HEK293 (cell line): Measurements from ENCODE around the gene VRK2.

Experiments
- CTCF ChIA-PET: fragments of 350-600 bp; formaldehyde crosslinking; extraction: SDS; loops from one replicate; lab custom pipeline; 2021; ENCODE audit warnings: antibody characterized with exemption; lab: Yijun Ruan, JAX
- POLR2A ChIA-PET: fragments of 300-600 bp; formaldehyde crosslinking; extraction: SDS; loops from one replicate; lab custom pipeline; 2020; ENCODE audit warnings: antibody characterized with exemption, inconsistent platforms; lab: Yijun Ruan, JAX
- H3K27ac ChIP-seq: fragments of 200-500 bp; sonication (Bioruptor generic); 2 replicates; pipeline ENCODE4 v1.5.1; 2014; ENCODE audit warnings: low read depth, low read length, control low read depth, inconsistent platforms; ENCODE audit errors: extremely low read depth
- H3K36me3 ChIP-seq, 2 experiments: fragments of 200-500 bp in 1 of 2; sonication (Bioruptor generic) in 1 of 2; 1 replicate in 1 of 2; 2 replicates in 1 of 2; pipeline ENCODE4 v1.5.1; 2014 to 2017; ENCODE audit warnings: inconsistent platforms in 2 of 2, low read length in 2 of 2; ENCODE audit not compliant: control insufficient read depth in 2 of 2, insufficient read depth in 1 of 2
- H3K4me1 ChIP-seq: fragments of 200-500 bp; sonication (Bioruptor generic); 2 replicates; pipeline ENCODE4 v1.5.1; 2014; ENCODE audit warnings: mild to moderate bottlenecking, low read length, inconsistent platforms; ENCODE audit not compliant: control insufficient read depth, insufficient read depth
- H3K4me3 ChIP-seq: 2 replicates; pipeline ENCODE4 v1.5.1; 2011; ENCODE audit warnings: low read depth, mild to moderate bottlenecking, control low read depth, low read length, moderate library complexity
- H3K9me3 ChIP-seq: fragments of 200-500 bp; sonication (Bioruptor generic); 2 replicates; pipeline ENCODE4 v1.5.1; 2014; ENCODE audit warnings: low read depth, low read length, inconsistent platforms; ENCODE audit not compliant: control insufficient read depth, insufficient read depth
- BCL6B ChIP-seq: fragments of 450-650 bp; formaldehyde crosslinking; IDR thresholded peaks from 2 replicates; pipeline ENCODE4 v1.5.1; 2017; ENCODE audit warnings: missing biosample characterization, missing genetic modification characterization
- FEZF1 ChIP-seq: fragments of 450-650 bp; formaldehyde crosslinking; IDR thresholded peaks from 2 replicates; pipeline ENCODE4 v1.5.1; 2016; ENCODE audit warnings: missing biosample characterization, missing genetic modification characterization
- GLIS1 ChIP-seq: fragments of 450-650 bp; formaldehyde crosslinking; IDR thresholded peaks from 2 replicates; pipeline ENCODE4 v1.5.1; 2016; ENCODE audit warnings: missing biosample characterization, missing genetic modification characterization
- HIC1 ChIP-seq: fragments of 450-650 bp; formaldehyde crosslinking; IDR thresholded peaks from 2 replicates; pipeline ENCODE4 v1.5.1; 2016; ENCODE audit warnings: missing biosample characterization, missing genetic modification characterization
- KLF17 ChIP-seq: fragments of 450-650 bp; formaldehyde crosslinking; IDR thresholded peaks from 2 replicates; pipeline ENCODE4 v1.5.1; 2016; ENCODE audit warnings: missing biosample characterization, missing genetic modification characterization
- KLF9 ChIP-seq: fragments of 450-650 bp; formaldehyde crosslinking; IDR thresholded peaks from 2 replicates; pipeline ENCODE4 v1.5.1; 2016; ENCODE audit warnings: missing biosample characterization, missing genetic modification characterization, low read depth
- SCRT2 ChIP-seq: fragments of 450-650 bp; formaldehyde crosslinking; IDR thresholded peaks from 2 replicates; pipeline ENCODE4 v1.5.1; 2016; ENCODE audit warnings: missing biosample characterization, missing genetic modification characterization
- ZBTB17 ChIP-seq: fragments of 450-650 bp; formaldehyde crosslinking; IDR thresholded peaks from 2 replicates; pipeline ENCODE4 v1.5.1; 2016; ENCODE audit warnings: missing biosample characterization, missing genetic modification characterization
- ZBTB20 ChIP-seq: fragments of 450-650 bp; formaldehyde crosslinking; IDR thresholded peaks from 2 replicates; pipeline ENCODE4 v1.5.1; 2016; ENCODE audit warnings: missing biosample characterization, missing genetic modification characterization
- ZBTB21 ChIP-seq: fragments of 450-650 bp; formaldehyde crosslinking; IDR thresholded peaks from 2 replicates; pipeline ENCODE4 v1.5.1; 2017; ENCODE audit warnings: missing biosample characterization, missing genetic modification characterization
- ZBTB48 ChIP-seq: fragments of 450-650 bp; formaldehyde crosslinking; IDR thresholded peaks from 2 replicates; pipeline ENCODE4 v1.5.1; 2016; ENCODE audit warnings: missing biosample characterization, missing genetic modification characterization
- ZBTB6 ChIP-seq: fragments of 450-650 bp; formaldehyde crosslinking; IDR thresholded peaks from 2 replicates; pipeline ENCODE4 v1.5.1; 2017; ENCODE audit warnings: missing biosample characterization, missing genetic modification characterization
- ZBTB7A ChIP-seq: fragments of 450-650 bp; formaldehyde crosslinking; IDR thresholded peaks from 2 replicates; pipeline ENCODE4 v1.5.1; 2016; ENCODE audit warnings: low read depth, missing biosample characterization, missing genetic modification characterization
- ZNF114 ChIP-seq: fragments of 450-650 bp; formaldehyde crosslinking; IDR thresholded peaks from 2 replicates; pipeline ENCODE4 v1.5.0; 2017; ENCODE audit warnings: missing biosample characterization, missing genetic modification characterization
- ZNF132 ChIP-seq: fragments of 450-650 bp; formaldehyde crosslinking; IDR thresholded peaks from 2 replicates; pipeline ENCODE4 v1.5.1; 2017; ENCODE audit warnings: missing biosample characterization, missing genetic modification characterization, borderline replicate concordance
- ZNF169 ChIP-seq: fragments of 450-650 bp; formaldehyde crosslinking; IDR thresholded peaks from 2 replicates; pipeline ENCODE4 v1.5.1; 2016; ENCODE audit warnings: missing biosample characterization, missing genetic modification characterization
- ZNF184 ChIP-seq: fragments of 450-650 bp; IDR thresholded peaks from 2 replicates; pipeline ENCODE4 v1.5.1; 2018; ENCODE audit warnings: missing biosample characterization, mild to moderate bottlenecking, missing genetic modification characterization
- ZNF221 ChIP-seq: fragments of 450-650 bp; formaldehyde crosslinking; IDR thresholded peaks from 2 replicates; pipeline ENCODE4 v1.5.1; 2017; ENCODE audit warnings: missing biosample characterization, missing genetic modification characterization, borderline replicate concordance
- ZNF248 ChIP-seq: fragments of 450-650 bp; formaldehyde crosslinking; IDR thresholded peaks from 2 replicates; pipeline ENCODE4 v1.5.1; 2017; ENCODE audit warnings: missing biosample characterization, missing genetic modification characterization
- ZNF280C ChIP-seq: fragments of 450-650 bp; formaldehyde crosslinking; IDR thresholded peaks from 2 replicates; pipeline ENCODE4 v1.5.1; 2016; ENCODE audit warnings: missing biosample characterization, missing genetic modification characterization
- ZNF335 ChIP-seq: fragments of 450-650 bp; formaldehyde crosslinking; conservative IDR thresholded peaks from 2 replicates; pipeline ENCODE4 v1.5.1; 2016; ENCODE audit warnings: missing biosample characterization, missing genetic modification characterization
- ZNF350 ChIP-seq: fragments of 450-650 bp; formaldehyde crosslinking; IDR thresholded peaks from 2 replicates; pipeline ENCODE4 v1.5.0; 2017; ENCODE audit warnings: missing biosample characterization, mild to moderate bottlenecking, missing genetic modification characterization
- ZNF423 ChIP-seq: fragments of 450-650 bp; formaldehyde crosslinking; IDR thresholded peaks from 2 replicates; pipeline ENCODE4 v1.5.1; 2016; ENCODE audit warnings: missing biosample characterization, missing genetic modification characterization
- ZNF433 ChIP-seq: fragments of 450-650 bp; formaldehyde crosslinking; IDR thresholded peaks from 2 replicates; pipeline ENCODE4 v1.5.1; 2016; ENCODE audit warnings: missing biosample characterization, missing genetic modification characterization, low read depth
- ZNF473 ChIP-seq: fragments of 450-650 bp; formaldehyde crosslinking; IDR thresholded peaks from 2 replicates; pipeline ENCODE4 v1.5.1; 2017; ENCODE audit warnings: missing biosample characterization, missing genetic modification characterization
- ZNF549 ChIP-seq: fragments of 450-650 bp; IDR thresholded peaks from 2 replicates; pipeline ENCODE4 v1.5.1; 2018; ENCODE audit warnings: missing biosample characterization, missing genetic modification characterization, mild to moderate bottlenecking, inconsistent platforms, moderate library complexity
- ZNF561 ChIP-seq: fragments of 450-650 bp; IDR thresholded peaks from 2 replicates; pipeline ENCODE4 v1.5.1; 2018; ENCODE audit warnings: missing biosample characterization, missing genetic modification characterization, borderline replicate concordance
- ZSCAN16 ChIP-seq: fragments of 450-650 bp; formaldehyde crosslinking; IDR thresholded peaks from 2 replicates; pipeline ENCODE4 v1.5.1; 2016; ENCODE audit warnings: missing biosample characterization, missing genetic modification characterization

VRK2 gene

GRCh38 chr2:58019229-58019628 lies 27.4 kb upstream of the VRK2 start:
- no peak overlapping the region for H3K4me3 ChIP-seq
- no peaks in the 10 kb centered on the region for H3K36me3 ChIP-seq
- no peaks in the 10 kb centered on the region for H3K9me3 ChIP-seq
- no peaks in the 10 kb centered on the region for H3K4me1 ChIP-seq
- TF ChIP-seq BCL6B: no peak
- TF ChIP-seq ZSCAN16 (tag by site-specific recombination): no peak
- TF ChIP-seq HIC1 (tag by site-specific recombination): no peak
- no peak for TF ChIP-seq KLF17 (tag by site-specific recombination)
- no peak for TF ChIP-seq GLIS1 (tag by site-specific recombination)
- TF ChIP-seq ZNF433: no peak
- TF ChIP-seq ZNF221 (tag by site-specific recombination): no peak
- TF ChIP-seq ZNF169 (tag by site-specific recombination): no peak
- no peak for TF ChIP-seq ZNF114 (tag by site-specific recombination)
- TF ChIP-seq ZBTB17 (tag by site-specific recombination): no peak
- no peak for TF ChIP-seq ZNF132 (tag by site-specific recombination)
- TF ChIP-seq, all 188 proteins: peak for 0
- H3K27ac ChIP-seq: no peak overlapping the region
- ChIA-PET CTCF (no interaction called here), POLR2A (no interaction called here)

- Histone ChIP-seq H3K4me3 (no peak overlapping the region), H3K9me3 (no peaks in the 10 kb centered on the region), H3K27ac (no peak overlapping the region), H3K36me3 (no peaks in the 10 kb centered on the region), H3K4me1 (no peaks in the 10 kb centered on the region)
- no peak for TF ChIP-seq FEZF1 (tag by site-specific recombination)
- no peak for TF ChIP-seq SCRT2 (tag by site-specific recombination)
- TF ChIP-seq ZNF423 (tag by site-specific recombination): no peak
- TF ChIP-seq ZNF248 (tag by site-specific recombination): no peak
- TF ChIP-seq ZNF184 (tag by site-specific recombination): no peak
- no peak for TF ChIP-seq ZBTB6 (tag by site-specific recombination)
- no peak for TF ChIP-seq ZNF335
- TF ChIP-seq ZNF350: no peak
- no peak for TF ChIP-seq ZBTB7A
- TF ChIP-seq ZBTB48: no peak
- TF ChIP-seq ZNF280C (tag by site-specific recombination): no peak
- no peak for TF ChIP-seq KLF9 (tag by site-specific recombination)
- TF ChIP-seq ZNF549 (tag by site-specific recombination): no peak
- TF ChIP-seq ZBTB21: no peak
- TF ChIP-seq ZNF473 (tag by site-specific recombination): no peak
- TF ChIP-seq ZBTB20 (tag by site-specific recombination): no peak
- no peak for TF ChIP-seq ZNF561 (tag by site-specific recombination)
- CTCF ChIA-PET: no interaction called here
- POLR2A ChIA-PET: no interaction called here
These were observed 21.3 kb upstream of the VRK2 start for GRCh38 chr2:58025150-58025933.
